ENCODE measurements around the gene PCARE.

Gene PCARE

GRCh38 chr2:29063056-29063455 lies 11.3 kb downstream of the PCARE start:
- DNase-seq (ENCODE audit: low read depth): no peak

- no peak for DNase-seq (ENCODE audit: low read depth)
Observed at GRCh38 chr2:29062371-29062770, 12.0 kb downstream of the PCARE start.

- DNase-seq (ENCODE audit: low read depth): no peak
Observed at GRCh38 chr2:29061616-29062015, 12.7 kb downstream of the PCARE start.

DNA sequence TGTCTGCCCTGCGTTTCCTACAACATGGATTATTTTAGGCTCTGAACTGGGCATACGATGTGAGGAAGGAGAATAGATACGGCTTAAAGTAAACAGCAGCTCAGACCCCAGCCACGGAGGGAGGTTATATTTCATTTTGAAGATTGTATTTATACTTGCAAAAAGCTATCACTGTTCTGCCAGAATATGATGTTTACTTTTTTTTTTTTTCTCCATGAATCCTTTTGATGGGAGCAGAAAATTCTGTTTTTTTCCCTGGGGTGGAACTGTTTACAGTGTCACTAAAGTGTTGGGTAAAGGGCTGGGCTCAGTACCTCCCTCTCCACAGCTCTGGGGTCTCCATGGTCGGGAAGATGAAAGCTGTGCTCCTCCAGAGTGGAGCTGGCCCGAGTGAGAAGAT lies 13.1 kb downstream of the PCARE start:
- DNase-seq (ENCODE audit: low read depth): no peak

DNA sequence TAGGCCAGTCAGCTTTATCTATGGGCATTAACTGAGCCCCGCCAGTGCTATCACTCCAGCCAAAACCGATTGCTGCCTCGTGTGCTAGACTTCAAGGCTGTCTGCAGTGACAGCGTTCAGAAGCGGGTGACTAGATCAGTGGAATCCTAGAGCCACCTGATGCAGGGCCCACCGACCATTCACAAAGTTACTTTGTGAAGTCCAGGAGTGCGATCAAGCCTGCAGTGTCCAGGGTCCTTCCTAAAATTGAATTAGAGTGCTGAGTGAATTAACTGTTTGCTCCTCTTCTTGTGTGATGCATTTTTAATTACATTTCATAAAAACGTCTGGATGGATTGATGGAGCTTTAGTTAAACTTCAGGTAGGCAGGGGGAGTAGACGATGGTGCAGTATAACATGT lies 13.9 kb downstream of the PCARE start:
- DNase-seq (ENCODE audit: low read depth): no peak

DNA sequence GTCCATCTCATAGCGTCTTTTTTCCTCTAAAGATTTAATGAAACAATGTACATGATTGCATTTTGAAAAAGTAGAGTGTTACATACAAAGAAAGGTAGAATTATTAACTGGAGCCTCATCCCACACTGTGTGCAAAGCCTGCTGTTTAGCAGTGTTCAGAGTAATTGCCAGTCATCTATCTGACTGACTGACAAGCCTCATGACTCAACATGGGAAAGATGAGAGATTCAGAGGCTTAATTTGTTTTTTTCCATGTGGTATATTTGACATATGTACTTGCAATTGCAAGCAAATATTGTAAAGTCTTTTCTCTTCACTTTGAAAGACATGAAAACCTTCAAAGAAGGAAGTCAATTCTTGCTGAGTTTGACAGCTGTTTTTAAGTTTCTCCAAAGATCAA lies 14.7 kb downstream of the PCARE start:
- no peak for DNase-seq (ENCODE audit: low read depth)

GRCh38 chr2:29057006-29057405 lies 17.3 kb downstream of the PCARE start:
- no peak for DNase-seq (ENCODE audit: low read depth)

GRCh38 chr2:29056452-29056851 lies 17.9 kb downstream of the PCARE start:
- no peak for DNase-seq (ENCODE audit: low read depth)

GRCh38 chr2:29055601-29056000 lies 18.7 kb downstream of the PCARE start:
- DNase-seq (ENCODE audit: low read depth): no peak

DNA sequence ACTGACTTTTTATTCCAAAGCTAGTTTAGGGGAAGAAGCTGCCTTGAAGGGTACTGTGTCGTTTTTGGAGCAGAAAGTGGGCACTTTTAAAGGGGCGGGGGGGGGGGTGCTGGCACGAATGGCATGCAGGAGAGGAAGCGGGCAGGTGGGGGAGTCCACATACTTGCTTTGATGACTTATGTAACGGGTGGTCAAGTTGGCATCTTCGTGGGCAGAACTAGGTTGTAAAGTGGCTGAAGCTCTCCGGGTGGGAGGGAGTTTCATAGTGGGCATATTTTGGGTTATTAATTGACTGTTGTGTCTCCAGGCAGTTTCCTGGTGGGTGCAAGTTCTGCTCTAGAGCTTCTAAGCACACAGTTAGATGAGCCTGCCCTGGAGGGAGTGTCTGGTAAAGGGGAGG lies 19.9 kb downstream of the PCARE start:
- DNase-seq (ENCODE audit: low read depth): no peak

GRCh38 chr2:29053670-29054400 lies 20.5 kb downstream of the PCARE start:
- no peak for DNase-seq (ENCODE audit: low read depth)

- DNase-seq (ENCODE audit: low read depth): no peak
Observed at GRCh38 chr2:29053223-29053622, 21.1 kb downstream of the PCARE start.

- no peak for DNase-seq (ENCODE audit: low read depth)
Observed at GRCh38 chr2:29052807-29053206, 21.5 kb downstream of the PCARE start.

DNA sequence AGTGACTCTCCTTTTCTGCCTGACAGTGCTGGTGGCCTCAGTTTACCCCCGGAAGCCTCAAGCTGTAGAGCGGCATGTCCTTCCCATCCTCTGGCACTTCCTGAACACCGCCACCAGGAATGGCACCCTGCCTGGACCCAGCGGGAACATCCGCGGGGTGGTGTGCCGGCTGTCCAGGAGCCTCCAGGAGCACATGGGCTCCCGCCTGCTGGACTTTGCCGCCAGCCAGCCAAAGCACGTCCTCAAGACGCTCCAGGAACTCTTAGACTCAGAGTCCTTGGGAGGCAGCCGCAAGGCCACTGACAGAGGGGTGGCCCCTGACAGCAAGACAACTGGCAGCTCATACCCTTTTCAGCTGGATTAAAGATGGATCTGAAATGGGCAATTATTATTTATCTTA lies 22.6 kb downstream of the PCARE start:
- DNase-seq (ENCODE audit: low read depth): no peak

- no peak for DNase-seq (ENCODE audit: low read depth)
Observed at GRCh38 chr2:29050591-29050990, 23.7 kb downstream of the PCARE start.

- DNase-seq (ENCODE audit: low read depth): no peak
Observed at GRCh38 chr2:29047083-29047845, 27.1 kb downstream of the PCARE start.

GRCh38 chr2:29046321-29046720 lies 28.0 kb downstream of the PCARE start:
- no peak for DNase-seq (ENCODE audit: low read depth)

DNA sequence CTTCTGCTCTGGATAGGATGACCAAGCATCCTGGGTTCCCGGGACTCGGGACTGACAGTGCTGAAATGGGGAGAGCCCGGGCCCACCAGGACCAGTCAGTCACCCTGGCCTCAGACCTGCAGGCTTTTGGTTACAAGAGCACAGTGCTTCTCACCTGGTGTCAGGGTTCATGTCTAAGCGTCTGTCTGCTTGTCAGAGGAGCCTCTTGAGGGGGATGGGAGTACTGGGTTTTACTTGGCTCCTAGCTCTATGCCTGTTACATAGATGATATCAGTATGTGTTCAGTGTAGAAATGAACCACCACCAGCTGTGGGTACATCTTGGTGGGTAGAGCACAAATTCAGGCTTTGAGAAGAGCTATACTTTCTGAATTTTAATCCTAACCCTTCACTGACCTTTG lies 29.9 kb downstream of the PCARE start:
- DNase-seq (ENCODE audit: low read depth): no peak

- no peak for DNase-seq (ENCODE audit: low read depth)
Observed at GRCh38 chr2:29042561-29043075, 31.7 kb downstream of the PCARE start.

GRCh38 chr2:29041161-29041660 lies 33.1 kb downstream of the PCARE start:
- no peak for DNase-seq (ENCODE audit: low read depth)

DNA sequence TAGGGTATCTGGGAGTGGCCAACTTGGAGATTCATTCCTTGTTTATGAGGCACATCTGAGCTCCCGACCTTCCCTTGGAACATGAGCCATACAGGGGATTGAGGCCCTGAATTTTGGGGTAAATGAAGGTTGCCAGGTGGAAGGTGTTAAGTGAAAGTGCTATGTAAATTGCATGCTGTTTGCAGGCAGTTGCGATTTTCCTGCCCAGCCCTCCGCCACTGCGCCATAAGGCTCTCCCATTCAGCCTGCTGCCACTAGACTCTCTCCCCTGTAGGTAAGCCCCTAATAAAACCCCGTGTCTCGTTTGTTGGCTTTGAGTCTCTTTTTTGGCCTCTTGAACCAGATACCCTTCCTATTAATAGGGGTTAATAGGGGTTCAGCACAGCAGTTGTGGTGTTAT lies 33.8 kb downstream of the PCARE start:
- no peak for DNase-seq (ENCODE audit: low read depth)

- DNase-seq (ENCODE audit: low read depth): no peak
Observed at GRCh38 chr2:29039718-29040480, 34.4 kb downstream of the PCARE start.

Data from stimulated activated CD8-positive, alpha-beta memory T cell treated with anti-CD3 and anti-CD28 coated beads, Interleukin-15, amount 100 ng/mL, for 24 hours (primary cell).